GM10266 (cell line): Measurements from ENCODE around the gene BMP4.

Source experiments
- DNase-seq: peaks from one replicate; pipeline ENCODE4 v3.0.0; 2012; ENCODE audit errors: extremely low spot score
- TF ChIP-seq, protein P1 (sequence below): IDR thresholded peaks from 2 replicates; pipeline ENCODE4 v1.5.1; 2012; ENCODE audit warnings: mild to moderate bottlenecking, low read depth; ENCODE audit not compliant: control insufficient read depth, insufficient read depth; ENCODE audit errors: missing control alignments

The BMP4 gene

DNA sequence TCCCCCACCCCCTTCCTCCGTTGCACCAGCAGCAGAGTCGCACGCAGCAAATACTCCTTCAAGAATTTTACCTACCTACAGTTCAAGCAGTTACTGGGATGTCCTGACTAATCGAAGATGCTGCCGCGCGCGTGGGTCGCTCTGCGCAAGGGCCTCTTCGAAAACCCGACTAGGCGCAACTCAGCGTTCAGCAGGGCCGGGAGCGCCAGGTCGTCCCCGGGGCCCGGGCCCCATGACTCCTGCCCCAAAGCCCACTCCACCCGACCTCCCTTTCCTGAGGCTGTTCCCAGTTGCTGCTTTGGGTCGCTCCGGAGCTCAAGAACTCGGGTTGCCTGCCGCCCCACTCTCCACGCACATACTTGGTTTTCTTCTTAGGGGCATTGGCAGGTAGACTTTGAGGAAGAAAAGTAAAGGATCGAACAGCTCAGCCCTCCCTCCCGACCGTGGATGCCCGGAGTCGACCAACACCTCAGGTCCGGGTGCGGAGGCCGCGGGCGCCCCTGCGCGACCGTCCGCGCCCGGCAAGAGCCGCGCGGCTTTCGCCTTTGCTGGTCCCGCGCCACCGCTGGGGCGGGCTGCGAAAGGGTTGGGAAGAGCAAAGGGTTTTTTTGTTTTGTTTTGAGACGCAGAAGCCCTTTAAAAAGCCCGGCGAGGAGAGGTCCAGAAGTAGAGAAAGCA is 1.9 kb downstream of the BMP4 start:
- TF ChIP-seq, protein P1, sequence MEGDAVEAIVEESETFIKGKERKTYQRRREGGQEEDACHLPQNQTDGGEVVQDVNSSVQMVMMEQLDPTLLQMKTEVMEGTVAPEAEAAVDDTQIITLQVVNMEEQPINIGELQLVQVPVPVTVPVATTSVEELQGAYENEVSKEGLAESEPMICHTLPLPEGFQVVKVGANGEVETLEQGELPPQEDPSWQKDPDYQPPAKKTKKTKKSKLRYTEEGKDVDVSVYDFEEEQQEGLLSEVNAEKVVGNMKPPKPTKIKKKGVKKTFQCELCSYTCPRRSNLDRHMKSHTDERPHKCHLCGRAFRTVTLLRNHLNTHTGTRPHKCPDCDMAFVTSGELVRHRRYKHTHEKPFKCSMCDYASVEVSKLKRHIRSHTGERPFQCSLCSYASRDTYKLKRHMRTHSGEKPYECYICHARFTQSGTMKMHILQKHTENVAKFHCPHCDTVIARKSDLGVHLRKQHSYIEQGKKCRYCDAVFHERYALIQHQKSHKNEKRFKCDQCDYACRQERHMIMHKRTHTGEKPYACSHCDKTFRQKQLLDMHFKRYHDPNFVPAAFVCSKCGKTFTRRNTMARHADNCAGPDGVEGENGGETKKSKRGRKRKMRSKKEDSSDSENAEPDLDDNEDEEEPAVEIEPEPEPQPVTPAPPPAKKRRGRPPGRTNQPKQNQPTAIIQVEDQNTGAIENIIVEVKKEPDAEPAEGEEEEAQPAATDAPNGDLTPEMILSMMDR: no peak
- peak; percentile 36 for DNase-seq

DNA sequence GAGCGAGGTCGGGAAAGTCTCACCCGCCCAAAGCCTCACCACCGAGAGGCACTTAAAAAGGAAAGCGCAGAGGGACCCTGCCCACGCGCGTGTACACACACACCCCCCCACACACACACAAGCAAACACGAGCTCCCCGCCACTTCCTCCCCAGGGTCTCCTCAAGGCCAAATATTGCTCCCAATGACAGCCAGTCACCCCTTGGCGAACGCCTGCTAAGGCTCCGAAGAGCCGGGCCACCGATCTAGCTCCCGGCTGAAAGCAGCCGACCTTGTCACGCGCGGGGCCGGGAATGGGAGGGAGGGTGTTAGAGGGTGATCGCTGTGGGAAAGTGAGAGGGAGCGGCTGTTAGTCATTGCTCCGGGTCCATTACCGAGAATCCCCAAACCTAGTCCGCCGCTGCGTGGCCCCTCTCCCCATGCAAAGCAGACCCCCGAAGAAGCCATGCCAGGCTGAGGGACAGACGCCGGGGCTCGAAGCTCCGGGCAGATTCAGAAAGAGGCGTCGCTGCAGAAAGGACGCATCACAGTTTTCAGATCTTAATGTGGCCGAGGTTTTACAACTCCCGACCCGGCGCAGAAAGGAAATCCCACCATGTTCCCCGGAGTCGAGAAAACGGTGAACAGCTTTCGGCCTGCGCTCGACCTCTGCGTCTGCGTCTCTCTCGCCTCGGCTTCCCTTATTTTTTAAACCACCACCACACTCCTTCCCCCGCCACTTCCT is 2.6 kb downstream of the BMP4 start:
- DNase-seq: peak; percentile 54
- TF ChIP-seq, protein P1: no peak

DNA sequence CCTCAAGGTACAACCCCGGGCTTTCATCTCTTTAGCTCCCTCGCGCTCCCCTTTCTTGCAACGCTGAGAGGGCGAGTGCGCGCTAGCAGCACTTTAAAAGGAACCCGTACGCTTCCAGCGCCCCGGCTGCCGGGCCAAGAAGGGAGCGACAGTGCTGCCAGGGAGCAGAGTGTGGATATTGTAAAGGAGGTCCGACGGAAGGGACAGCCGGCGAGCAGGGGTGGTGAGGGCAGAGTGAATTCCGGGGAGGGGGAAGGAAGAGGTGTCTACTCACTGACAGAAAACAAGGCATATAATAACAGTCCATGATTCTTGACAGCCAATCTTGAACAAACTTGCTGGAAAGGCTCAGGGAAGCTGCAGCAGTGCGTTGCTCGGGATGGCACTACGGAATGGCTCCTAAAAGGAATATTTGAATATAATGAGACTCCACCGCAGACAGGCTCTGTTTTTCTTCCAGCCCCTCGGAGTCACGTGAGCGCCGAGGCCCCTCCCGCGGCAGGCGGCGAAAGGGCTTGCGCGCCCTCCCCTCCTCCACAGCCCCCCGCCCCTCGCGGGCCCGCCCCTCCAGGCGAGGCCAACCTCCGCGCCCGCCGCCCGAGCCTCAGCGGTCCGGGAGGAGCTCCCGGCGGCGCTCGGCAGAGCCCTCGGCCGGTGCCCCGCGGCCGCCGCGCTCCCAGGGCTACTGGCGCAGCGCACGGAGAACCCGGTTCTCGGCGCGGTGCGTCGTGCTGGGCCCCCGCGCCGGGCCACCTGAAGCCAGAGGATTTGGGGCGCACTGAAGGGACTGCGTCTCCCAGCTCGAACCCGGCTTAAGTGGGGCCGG is 3.4 kb downstream of the BMP4 start:
- TF ChIP-seq, protein P1: no peak
- DNase-seq: peak; percentile 81

DNA sequence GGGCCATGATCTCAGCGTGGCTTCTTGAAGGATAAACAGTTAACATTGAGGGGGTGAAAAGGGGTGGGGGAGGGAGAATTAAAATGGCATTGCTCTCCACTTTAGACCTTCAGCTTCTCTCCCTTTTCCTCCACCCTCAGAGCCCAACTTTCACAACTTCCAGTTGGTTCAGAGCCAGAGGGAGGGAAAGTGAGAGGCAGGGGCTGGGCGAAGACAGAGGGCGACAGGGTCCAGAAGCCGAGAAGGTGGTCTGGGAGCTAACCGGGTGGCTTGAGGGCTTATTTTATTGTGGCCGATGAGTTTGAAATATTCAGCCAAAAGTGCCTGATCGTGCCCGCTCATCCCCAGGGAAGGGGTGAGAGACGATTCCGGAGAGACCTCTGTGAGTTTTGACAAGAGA is 4.1 kb downstream of the BMP4 start:
- DNase-seq: no peak
- TF ChIP-seq, protein P1: no peak

DNA sequence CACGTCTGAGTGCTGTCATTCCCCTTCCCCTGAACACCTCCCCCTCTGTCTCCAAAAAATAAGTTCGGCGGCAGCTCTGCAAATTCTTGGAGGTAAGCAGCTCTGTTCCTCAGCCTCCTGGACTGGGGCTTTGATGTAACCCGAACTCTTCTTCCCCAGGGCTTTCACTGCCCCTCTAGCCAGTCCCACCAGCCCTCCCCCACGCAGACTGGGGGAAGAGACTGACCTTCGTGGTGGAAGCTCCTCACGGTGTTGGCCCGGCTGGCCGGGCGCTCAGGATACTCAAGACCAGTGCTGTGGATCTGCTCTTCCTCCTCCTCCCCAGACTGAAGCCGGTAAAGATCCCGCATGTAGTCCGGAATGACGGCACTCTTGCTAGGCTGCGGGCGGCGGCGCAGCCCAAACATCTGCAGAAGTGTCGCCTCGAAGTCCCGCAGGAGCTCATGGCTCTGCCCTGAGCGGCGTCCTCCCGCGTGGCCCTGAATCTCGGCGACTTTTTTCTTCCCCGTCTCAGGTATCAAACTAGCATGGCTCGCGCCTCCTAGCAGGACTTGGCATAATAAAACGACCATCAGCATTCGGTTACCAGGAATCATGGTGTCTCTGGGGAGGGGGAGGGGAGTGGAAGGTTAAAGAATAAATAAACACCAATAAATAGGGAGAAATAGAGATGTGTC is 4.9 kb downstream of the BMP4 start:
- TF ChIP-seq, protein P1: no peak

DNA sequence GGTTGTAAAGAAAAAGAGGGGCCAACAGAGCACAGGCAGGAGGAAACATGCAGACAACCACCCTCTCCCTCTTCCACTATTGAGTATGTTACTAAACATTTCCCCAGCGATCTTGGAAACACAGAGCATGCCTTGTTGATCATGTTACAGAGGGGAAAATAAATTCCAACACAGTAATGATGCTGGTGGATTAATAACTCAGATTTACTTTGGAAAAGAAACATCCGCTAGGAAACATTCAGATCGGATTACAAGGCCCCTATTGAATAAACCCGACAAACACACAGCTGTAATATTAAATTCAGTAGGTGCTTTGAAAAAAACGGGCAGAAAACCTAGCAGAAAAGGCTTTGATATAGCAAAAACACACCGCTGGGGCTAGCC is 5.4 kb downstream of the BMP4 start:
- DNase-seq: no peak
- TF ChIP-seq, protein P1: no peak

More for the DNA sequence above, 4.9 kb downstream of the BMP4 start:
- DNase-seq: no peak
